ENCODE data around the gene KLHL21.

The KLHL21 gene

GRCh38 chr1:6546326-6546725 lies 56.3 kb downstream of the KLHL21 start:
- DNase-seq: no peak

- DNase-seq: no peak
Measured at GRCh38 chr1:6545276-6546112, 57.2 kb downstream of the KLHL21 start.

GRCh38 chr1:6544831-6545230 lies 57.8 kb downstream of the KLHL21 start:
- DNase-seq: no peak

Data from activated naive CD4-positive, alpha-beta T cell (primary cell).